ENCODE results near the gene PRKAG1.

DNA sequence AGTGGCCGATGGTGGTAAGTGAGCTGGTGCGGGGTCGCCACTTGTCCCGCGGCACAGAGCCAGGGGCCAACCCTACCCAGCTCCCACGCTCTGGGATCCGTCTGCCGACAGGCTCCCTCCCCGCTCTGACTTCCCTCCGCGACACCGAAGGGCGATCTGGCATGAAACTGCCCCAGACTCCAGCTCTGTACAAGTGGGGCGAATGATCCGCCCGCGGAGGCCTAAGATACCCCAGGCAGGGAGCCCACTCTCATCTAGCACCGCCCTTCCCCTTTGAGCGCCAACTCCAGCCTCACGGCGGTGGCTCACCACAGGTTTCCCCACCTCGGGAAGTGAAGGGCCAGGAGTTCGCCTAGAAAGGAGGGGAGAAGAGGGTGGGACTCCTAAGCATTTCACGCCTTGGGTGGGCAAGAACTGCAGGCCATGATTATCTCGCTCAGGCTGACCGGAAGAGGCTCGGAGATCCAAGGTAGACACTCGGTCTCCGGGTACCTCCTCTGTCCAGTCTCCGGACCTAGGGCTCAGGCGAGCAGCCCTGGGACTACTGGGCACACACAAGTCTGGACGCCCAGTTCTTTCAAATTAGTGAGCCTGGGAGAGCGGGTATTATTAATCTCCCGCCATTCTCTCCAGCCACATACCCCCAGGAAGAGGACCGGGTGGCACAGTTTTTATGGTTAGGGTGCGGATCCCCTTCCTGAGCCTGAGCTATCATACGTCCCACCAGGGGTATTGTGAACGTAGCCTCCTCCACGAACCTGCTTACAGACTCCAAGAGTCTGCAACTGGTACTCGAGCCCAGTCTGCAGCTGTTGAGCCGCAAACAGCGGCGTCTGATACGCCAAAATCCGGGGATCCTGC is 39.6 kb downstream of the PRKAG1 start:
- TF ChIP-seq, protein P1, sequence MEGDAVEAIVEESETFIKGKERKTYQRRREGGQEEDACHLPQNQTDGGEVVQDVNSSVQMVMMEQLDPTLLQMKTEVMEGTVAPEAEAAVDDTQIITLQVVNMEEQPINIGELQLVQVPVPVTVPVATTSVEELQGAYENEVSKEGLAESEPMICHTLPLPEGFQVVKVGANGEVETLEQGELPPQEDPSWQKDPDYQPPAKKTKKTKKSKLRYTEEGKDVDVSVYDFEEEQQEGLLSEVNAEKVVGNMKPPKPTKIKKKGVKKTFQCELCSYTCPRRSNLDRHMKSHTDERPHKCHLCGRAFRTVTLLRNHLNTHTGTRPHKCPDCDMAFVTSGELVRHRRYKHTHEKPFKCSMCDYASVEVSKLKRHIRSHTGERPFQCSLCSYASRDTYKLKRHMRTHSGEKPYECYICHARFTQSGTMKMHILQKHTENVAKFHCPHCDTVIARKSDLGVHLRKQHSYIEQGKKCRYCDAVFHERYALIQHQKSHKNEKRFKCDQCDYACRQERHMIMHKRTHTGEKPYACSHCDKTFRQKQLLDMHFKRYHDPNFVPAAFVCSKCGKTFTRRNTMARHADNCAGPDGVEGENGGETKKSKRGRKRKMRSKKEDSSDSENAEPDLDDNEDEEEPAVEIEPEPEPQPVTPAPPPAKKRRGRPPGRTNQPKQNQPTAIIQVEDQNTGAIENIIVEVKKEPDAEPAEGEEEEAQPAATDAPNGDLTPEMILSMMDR (IDR thresholded peaks at IDR 0.05), result no peak
- no peak for TF ChIP-seq POLR2A (IDR thresholded peaks at IDR 0.05)

Data from heart left ventricle (tissue), 13 donors.